Loucy (cell line): ENCODE data around the gene SEZ6.

Experiments used
- EZH2phosphoT487 ChIP-seq: fragments of 200-600 bp; IDR thresholded peaks from 2 replicates; pipeline ENCODE4 v1.6.1; 2018; ENCODE audit warnings: antibody characterized with exemption, mild to moderate bottlenecking, moderate library complexity, borderline replicate concordance
- TF ChIP-seq, protein P1 (sequence below): fragments of 200-600 bp; sonication (generic); conservative IDR thresholded peaks from 2 replicates; pipeline ENCODE4 v1.5.1; 2014; ENCODE audit warnings: mild to moderate bottlenecking, antibody characterized with exemption, low read length

DNA sequence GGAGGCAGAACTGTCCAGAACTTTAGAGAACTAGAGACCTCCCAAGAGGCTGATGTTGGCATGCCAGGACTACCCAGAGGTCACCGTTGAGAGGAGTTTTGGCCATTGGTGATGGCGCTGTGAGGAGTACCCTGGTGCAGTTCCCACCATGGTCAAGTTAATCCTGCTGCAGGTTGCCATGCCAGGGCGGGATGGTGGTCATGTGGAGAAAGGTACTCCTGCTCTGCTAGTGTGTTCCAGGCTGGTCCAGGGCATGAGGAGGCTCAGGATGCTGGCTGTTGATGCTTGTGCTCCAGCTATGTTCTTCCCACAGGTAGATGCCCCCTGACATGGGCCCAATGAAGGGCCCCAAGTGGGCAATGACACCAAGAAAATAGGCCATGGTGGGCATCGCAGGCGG is 50.4 kb downstream of the SEZ6 start:
- TF ChIP-seq EZH2phosphoT487: no peak
- TF ChIP-seq, protein P1, sequence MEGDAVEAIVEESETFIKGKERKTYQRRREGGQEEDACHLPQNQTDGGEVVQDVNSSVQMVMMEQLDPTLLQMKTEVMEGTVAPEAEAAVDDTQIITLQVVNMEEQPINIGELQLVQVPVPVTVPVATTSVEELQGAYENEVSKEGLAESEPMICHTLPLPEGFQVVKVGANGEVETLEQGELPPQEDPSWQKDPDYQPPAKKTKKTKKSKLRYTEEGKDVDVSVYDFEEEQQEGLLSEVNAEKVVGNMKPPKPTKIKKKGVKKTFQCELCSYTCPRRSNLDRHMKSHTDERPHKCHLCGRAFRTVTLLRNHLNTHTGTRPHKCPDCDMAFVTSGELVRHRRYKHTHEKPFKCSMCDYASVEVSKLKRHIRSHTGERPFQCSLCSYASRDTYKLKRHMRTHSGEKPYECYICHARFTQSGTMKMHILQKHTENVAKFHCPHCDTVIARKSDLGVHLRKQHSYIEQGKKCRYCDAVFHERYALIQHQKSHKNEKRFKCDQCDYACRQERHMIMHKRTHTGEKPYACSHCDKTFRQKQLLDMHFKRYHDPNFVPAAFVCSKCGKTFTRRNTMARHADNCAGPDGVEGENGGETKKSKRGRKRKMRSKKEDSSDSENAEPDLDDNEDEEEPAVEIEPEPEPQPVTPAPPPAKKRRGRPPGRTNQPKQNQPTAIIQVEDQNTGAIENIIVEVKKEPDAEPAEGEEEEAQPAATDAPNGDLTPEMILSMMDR: no peak
